COLO668 (cell line): ENCODE results near the gene SGSM2.

Source experiments
- DNase-seq: peaks from one replicate; lab custom pipeline; 2025; ENCODE audit not compliant: unreplicated experiment; lab: John Stamatoyannopoulos, UW

SGSM2 gene

GRCh38 chr17:2398655-2399571, 61.6 kb downstream of the SGSM2 start:
- peak; percentile 79 for DNase-seq

GRCh38 chr17:2399572-2400473, 62.5 kb downstream of the SGSM2 start:
- DNase-seq = peak; percentile 96

- DNase-seq = peak; percentile 55
These were observed 63.2 kb downstream of the SGSM2 start for GRCh38 chr17:2400474-2400866.

- peak; percentile 91 for DNase-seq
These were observed 63.6 kb downstream of the SGSM2 start, which contains the start of gene MNT for GRCh38 chr17:2400877-2401425. TSS of gene MNT (minus strand) at chr17:2401060. CDS start at chr17:2400712, 348 bp downstream.

GRCh38 chr17:2401426-2402221, 64.3 kb downstream of the SGSM2 start:
- peak; percentile 97 for DNase-seq

GRCh38 chr17:2402544-2402943, 65.2 kb downstream of the SGSM2 start:
- no peak for DNase-seq

GRCh38 chr17:2403044-2403443, 65.7 kb downstream of the SGSM2 start:
- DNase-seq = no peak

- DNase-seq = no peak
These were observed 68.1 kb downstream of the SGSM2 start for GRCh38 chr17:2405247-2405926.

- no peak for DNase-seq
These were observed 69.1 kb downstream of the SGSM2 start for GRCh38 chr17:2406271-2406902.

- no peak for DNase-seq
These were observed 69.8 kb downstream of the SGSM2 start for GRCh38 chr17:2406903-2407790.

- DNase-seq = no peak
These were observed 73.7 kb downstream of the SGSM2 start for GRCh38 chr17:2410951-2411350.

- no peak for DNase-seq
These were observed 75.3 kb downstream of the SGSM2 start for GRCh38 chr17:2412561-2413021.

GRCh38 chr17:2414446-2415064, 77.3 kb downstream of the SGSM2 start:
- no peak for DNase-seq

- DNase-seq = no peak
These were observed 77.8 kb downstream of the SGSM2 start for GRCh38 chr17:2415081-2415480.

GRCh38 chr17:2416010-2416734, 78.9 kb downstream of the SGSM2 start:
- peak; percentile 65 for DNase-seq

GRCh38 chr17:2418572-2418971, 81.3 kb downstream of the SGSM2 start:
- no peak for DNase-seq

- DNase-seq = no peak
These were observed 82.2 kb downstream of the SGSM2 start for GRCh38 chr17:2419486-2419885.
